H1 (cell line): ENCODE measurements around the gene SNX30. TPM values are rescaled to one million over a fixed set of nuclear protein-coding genes. Genes with fewer than 3 reads are reported as not detected.

Source experiments
- CTCF ChIA-PET: fragments of 300-600 bp; sonication (Branson Sonifier 250); formaldehyde crosslinking; loops from one replicate; lab custom pipeline; 2021; ENCODE audit not compliant: partially characterized antibody; lab: Charles Lee
- POLR2A ChIA-PET: fragments of 300-600 bp; sonication (Branson Sonifier 250); formaldehyde crosslinking; loops from one replicate; lab custom pipeline; 2021; ENCODE audit warnings: inconsistent platforms; ENCODE audit not compliant: partially characterized antibody; lab: Charles Lee
- DNase-seq, 2 experiments: peaks; one replicate each; pipeline versions ENCODE4 v3.0.0 to v3.0.0-alpha.2; 2010 to 2022; ENCODE audit warnings: low spot score in 2 of 2, low read depth in 1 of 2, mixed read lengths in 1 of 2
- FAIRE-seq: peaks from 2 replicates; lab custom pipeline; 2011; peaks lifted over from hg19 to GRCh38; lab: Jason Lieb, UNC
- H2AFZ ChIP-seq: 2 replicates; pipeline ENCODE4 v1.8.1; 2012; ENCODE audit warnings: low read length, inconsistent platforms
- H2AK5ac ChIP-seq: 2 replicates; pipeline ENCODE4 v1.6.1; 2013; ENCODE audit warnings: low read depth, low read length
- H2BK120ac ChIP-seq: replicated peaks from 2 replicates; pipeline ENCODE3; 2013; ENCODE audit warnings: low read depth, low read length, inconsistent platforms
- H2BK12ac ChIP-seq: 2 replicates; pipeline ENCODE4 v1.6.1; 2013; ENCODE audit warnings: low read depth, low read length
- H2BK15ac ChIP-seq: 2 replicates; pipeline ENCODE4 v1.6.1; 2013; ENCODE audit warnings: low read length
- H2BK20ac ChIP-seq: 2 replicates; pipeline ENCODE4 v1.6.1; 2013; ENCODE audit warnings: low read length
- H2BK5ac ChIP-seq: 2 replicates; pipeline ENCODE4 v1.6.1; 2013; ENCODE audit warnings: low read depth, low read length
- H3K14ac ChIP-seq: 2 replicates; pipeline ENCODE4 v1.6.1; 2013; ENCODE audit warnings: inconsistent platforms; ENCODE audit not compliant: insufficient read length
- H3K18ac ChIP-seq: 2 replicates; pipeline ENCODE4 v1.6.1; 2013; ENCODE audit warnings: low read length; ENCODE audit errors: extremely low read depth
- H3K23ac ChIP-seq: 2 replicates; pipeline ENCODE4 v1.6.1; 2013; ENCODE audit warnings: inconsistent platforms; ENCODE audit not compliant: insufficient read length
- H3K23me2 ChIP-seq: 2 replicates; pipeline ENCODE4 v1.6.1; 2013; ENCODE audit warnings: low read depth, low read length
- H3K27ac ChIP-seq: 2 replicates; pipeline ENCODE4 v1.6.1; 2011; ENCODE audit warnings: low read depth, low read length, inconsistent platforms
- H3K27me3 ChIP-seq, 4 experiments: replicated peaks in 1 of 4; 1 replicate in 1 of 4; 2 replicates in 3 of 4; pipeline versions ENCODE4 v1.6.1 to v1.8.1; 2011 to 2013; ENCODE audit warnings: low read length in 3 of 4, mild to moderate bottlenecking in 3 of 4, inconsistent platforms in 2 of 4, mixed read lengths in 2 of 4, moderate library complexity in 1 of 4; ENCODE audit not compliant: control insufficient read depth in 3 of 4, insufficient read depth in 3 of 4; ENCODE audit errors: extremely low read depth in 1 of 4
- H3K36me3 ChIP-seq, 4 experiments: 2 replicates each; pipeline versions ENCODE4 v1.6.1 to v1.8.1; 2011 to 2013; ENCODE audit warnings: mild to moderate bottlenecking in 4 of 4, low read length in 3 of 4, moderate library complexity in 2 of 4, control low read depth in 1 of 4, inconsistent platforms in 1 of 4; ENCODE audit not compliant: insufficient read depth in 4 of 4, control insufficient read depth in 2 of 4
- H3K4ac ChIP-seq: replicated peaks from 2 replicates; pipeline ENCODE3; 2013; ENCODE audit warnings: low read length, low read depth, mixed read lengths, inconsistent platforms; ENCODE audit not compliant: insufficient read length
- H3K4me1 ChIP-seq, 4 experiments: replicated peaks in 1 of 4; 1 replicate in 1 of 4; 2 replicates in 3 of 4; pipeline versions ENCODE4 v1.6.1 to v1.8.1; 2011 to 2013; ENCODE audit warnings: low read length in 3 of 4, inconsistent platforms in 2 of 4, mixed read lengths in 1 of 4; ENCODE audit not compliant: insufficient read depth in 4 of 4, control insufficient read depth in 3 of 4
- H3K4me2 ChIP-seq, 2 experiments: 2 replicates each; pipeline versions ENCODE4 v1.6.1 to v1.8.1; 2011 to 2013; ENCODE audit warnings: low read depth in 2 of 2, low read length in 2 of 2, control low read depth in 1 of 2, inconsistent platforms in 1 of 2, mild to moderate bottlenecking in 1 of 2; ENCODE audit not compliant: insufficient read depth in 1 of 2
- H3K4me3 ChIP-seq, 4 experiments: fragments of 200-600, 300-600 bp in 1 of 4; sonication (generic), shearing (Covaris generic), sonication (Bioruptor Twin) in 1 of 4; 2 replicates each; pipeline versions ENCODE4 v1.5.1 to v1.8.1; 2011 to 2016; ENCODE audit warnings: low read length in 4 of 4, low read depth in 3 of 4, control low read depth in 2 of 4, inconsistent platforms in 2 of 4, mild to moderate bottlenecking in 2 of 4, mixed read lengths in 1 of 4, moderate library complexity in 1 of 4; ENCODE audit not compliant: insufficient read depth in 2 of 4; ENCODE audit errors: extremely low read depth in 1 of 4
- H3K56ac ChIP-seq: replicated peaks from 2 replicates; pipeline ENCODE3; 2013; ENCODE audit warnings: low read depth, mild to moderate bottlenecking, mixed read lengths, low read length, inconsistent platforms; ENCODE audit not compliant: insufficient read length
- H3K79me1 ChIP-seq: 2 replicates; pipeline ENCODE4 v1.6.1; 2013; ENCODE audit warnings: low read depth, low read length, control low read depth
- H3K79me2 ChIP-seq, 2 experiments: 2 replicates each; pipeline versions ENCODE4 v1.6.1 to v1.8.1; 2012 to 2013; ENCODE audit warnings: low read length in 2 of 2, mild to moderate bottlenecking in 2 of 2, inconsistent platforms in 1 of 2; ENCODE audit not compliant: insufficient read depth in 2 of 2, control insufficient read depth in 1 of 2
- H3K9ac ChIP-seq, 4 experiments: replicated peaks in 1 of 4; 1 replicate in 1 of 4; 2 replicates in 3 of 4; pipeline versions ENCODE4 v1.6.1 to v1.8.1; 2011 to 2013; ENCODE audit warnings: low read depth in 3 of 4, low read length in 3 of 4, control low read depth in 2 of 4, mild to moderate bottlenecking in 2 of 4, moderate library complexity in 2 of 4, inconsistent platforms in 1 of 4; ENCODE audit errors: extremely low read depth in 1 of 4
- H3K9me3 ChIP-seq, 2 experiments: 2 replicates each; pipeline versions ENCODE4 v1.6.1 to v1.8.1; 2012 to 2013; ENCODE audit warnings: mild to moderate bottlenecking in 2 of 2, moderate library complexity in 2 of 2, control low read depth in 1 of 2, inconsistent platforms in 1 of 2, low read depth in 1 of 2, low read length in 1 of 2, mixed read lengths in 1 of 2; ENCODE audit not compliant: insufficient read depth in 2 of 2
- H4K20me1 ChIP-seq, 2 experiments: replicated peaks in 1 of 2; 2 replicates each; pipeline versions ENCODE3 to v1.8.1; 2011 to 2013; ENCODE audit warnings: inconsistent platforms in 2 of 2, low read length in 2 of 2, mild to moderate bottlenecking in 1 of 2; ENCODE audit not compliant: insufficient read depth in 2 of 2, control insufficient read depth in 1 of 2
- H4K5ac ChIP-seq: 2 replicates; pipeline ENCODE4 v1.6.1; 2013; ENCODE audit warnings: low read length, low read depth, mixed read lengths, inconsistent platforms; ENCODE audit not compliant: insufficient read length
- H4K8ac ChIP-seq: 2 replicates; pipeline ENCODE4 v1.8.0; 2013; ENCODE audit warnings: mild to moderate bottlenecking, moderate library complexity, low read length, inconsistent platforms; ENCODE audit not compliant: insufficient read depth; ENCODE audit errors: extremely low read depth
- H4K91ac ChIP-seq: replicated peaks from 2 replicates; pipeline ENCODE3; 2013; ENCODE audit warnings: low read length, mixed read lengths, inconsistent platforms; ENCODE audit not compliant: insufficient read length
- HDAC6 ChIP-seq: IDR thresholded peaks from one replicate; pipeline ENCODE4 v1.7.1; 2012; ENCODE audit warnings: low read depth, mild to moderate bottlenecking, inconsistent platforms, low read length, moderate library complexity
- SIX5 ChIP-seq: IDR thresholded peaks from 2 replicates; pipeline ENCODE4 v1.6.1; 2011; ENCODE audit warnings: mild to moderate bottlenecking, low read depth, low read length
- WGBS, 2 experiments: shearing (Covaris generic) in 1 of 2; methylation state at CpG; one replicate each; pipeline versions ENCODE4 v1.1.6 to v1.1.7; 2013 to 2015; ENCODE audit warnings: low lambda C conversion rate in 2 of 2, mixed read lengths in 2 of 2, inconsistent platforms in 1 of 2, low coverage in 1 of 2, missing lambda C conversion rate in 1 of 2; ENCODE audit not compliant: insufficient replicate concordance in 2 of 2, insufficient coverage in 1 of 2, insufficient read length in 1 of 2; ENCODE audit errors: extremely low coverage in 1 of 2, missing lambda C conversion rate in 1 of 2; 5-methylcytosine and 5-hydroxymethylcytosine counted together
- polyA plus RNA-seq, 7 experiments: library from polyadenylated mRNA; depleted of rRNA in 3 of 7; stranded (reverse) in 5 of 7; unstranded in 2 of 7; fragments of >200 nt in 5 of 7; fragments of 200-250 nt in 2 of 7; gene quantifications; 1 replicate in 5 of 7; 2 replicates in 1 of 7; 4 replicates in 1 of 7; pipeline versions ENCODE4 v1.2.1 to v1.2.3, GENCODE V29; 2011 to 2013; ENCODE audit warnings: missing spikeins in 2 of 7, mixed read lengths in 2 of 7
- total RNA-seq: library from RNA; stranded (reverse); fragmentation: NEBNext Ultra II Directional; extraction: Animal tissue kit (Norgen Biotek cat#: 25700); gene quantifications from 2 replicates; pipeline ENCODE4 v1.2.1, GENCODE V29; 2021

Gene SNX30
- total and polyA plus RNA-seq, 2 of the 8 experiments (the other 6 are each of a cell fraction or from before 2014, with no cell fraction given): 4.0 to 12.2 TPM

DNA sequence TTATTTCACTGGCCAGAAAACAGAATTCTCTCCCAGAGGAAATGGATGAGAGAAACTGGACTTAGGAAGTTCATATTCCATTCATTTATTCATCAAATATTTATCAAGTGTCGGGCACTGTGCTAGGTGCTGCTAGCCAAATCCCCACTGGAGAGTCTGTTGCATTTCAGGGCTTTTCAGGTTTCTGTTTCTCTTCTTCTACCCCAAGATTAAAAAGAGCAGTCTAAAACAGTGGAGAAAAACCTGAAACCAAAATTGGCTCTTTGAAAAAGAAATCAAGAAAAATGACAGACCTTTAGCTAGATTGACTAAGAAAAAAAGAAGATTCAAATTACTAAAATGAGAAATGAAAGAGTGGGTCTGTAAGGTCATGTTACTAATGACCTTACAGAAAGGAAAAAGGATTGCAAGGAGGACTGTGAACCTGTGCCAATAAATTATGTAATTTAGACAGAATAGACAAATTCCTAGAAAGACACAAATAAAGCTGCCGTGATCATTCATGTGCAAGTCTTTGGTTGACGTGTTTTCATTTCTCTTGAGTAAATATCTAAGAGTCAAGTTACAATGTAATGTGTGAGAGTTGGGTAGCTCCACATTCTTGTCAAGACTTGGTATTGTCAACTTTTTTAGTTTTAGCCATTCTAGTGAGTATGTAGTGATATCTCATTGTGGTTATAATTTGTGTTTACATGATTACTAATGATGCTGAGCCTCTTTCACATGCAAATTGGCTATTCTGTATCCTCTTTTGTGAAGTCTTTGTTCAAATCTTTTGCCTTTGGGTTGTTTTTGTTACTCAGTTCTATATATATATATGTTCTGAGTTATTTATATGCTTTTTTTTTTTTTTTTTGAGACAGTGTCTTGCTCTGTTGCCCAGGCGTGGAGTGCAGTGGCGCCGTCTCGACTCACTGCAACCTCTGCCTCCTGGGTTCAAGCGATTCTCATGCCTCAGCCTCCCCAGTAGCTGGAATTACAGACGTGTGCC, 23.7 kb downstream of the SNX30 start:
- WGBS, 2 experiments: 91% methylated on average over 9 of the region's 9 CpGs; no CpG with 5 or more reads in 1 of the 2 experiments
- ChIA-PET POLR2A (no interaction called here), CTCF (interaction anchor here (1.4 to 2.6 kb wide), 3 partner anchors 9 to 19 kb away, joined by 3 to 9 read pairs (median 9); no protein-coding TSS in a partner anchor)

More for the DNA sequence above, 23.7 kb downstream of the SNX30 start:
- TF ChIP-seq HDAC6 (no peak), SIX5 (no peak)
- TF ChIP-seq, all 59 proteins: peak for 0
- H3K79me1 ChIP-seq: peaks cover 1% of the 10 kb centered on the region; the same call in 1 of the 2 replicates
- no peak overlapping the region for H2BK20ac ChIP-seq
- no peak overlapping the region for H2AK5ac ChIP-seq
- H3K4ac ChIP-seq: no peak overlapping the region
- H3K36me3 ChIP-seq: no peaks in the 10 kb centered on the region
- no peak overlapping the region for H3K4me2 ChIP-seq
- H4K20me1 ChIP-seq: peaks cover 0 to 3% of the 10 kb centered on the region in 2 experiments
- no peaks in the 10 kb centered on the region for H3K9me3 ChIP-seq
- no peaks in the 10 kb centered on the region; a peak in 1 of 7 replicates for H3K27me3 ChIP-seq
- H3K23me2 ChIP-seq: no peaks in the 10 kb centered on the region
- H2BK120ac ChIP-seq: no peak overlapping the region
- H3K14ac ChIP-seq: no peak overlapping the region
- H3K56ac ChIP-seq: no peak overlapping the region
- no peak overlapping the region for H2AFZ ChIP-seq
- H4K91ac ChIP-seq: no peak overlapping the region
- no peak overlapping the region for H4K5ac ChIP-seq
- H3K79me2 ChIP-seq: no peaks in the 10 kb centered on the region; a peak in 1 of 4 replicates
- H3K4me3 ChIP-seq: no peak overlapping the region
- H2BK15ac ChIP-seq: no peak overlapping the region
- DNase-seq (no peak), FAIRE-seq (no peak)
- H3K9ac ChIP-seq: no peak overlapping the region
- peaks cover 0 to 5% (median 4%) of the 10 kb centered on the region in 4 experiments; a peak in 6 of 7 replicates for H3K4me1 ChIP-seq
- H3K23ac ChIP-seq: no peak overlapping the region
- no peak overlapping the region for H2BK5ac ChIP-seq
- H3K18ac ChIP-seq: no peak overlapping the region
- H2BK12ac ChIP-seq: no peak overlapping the region
- H3K27ac ChIP-seq: no peak overlapping the region
- H4K8ac ChIP-seq: no peak overlapping the region
